HG03280 (cell line): ENCODE data around the gene C3orf49.

ENCODE experiments used
- ATAC-seq: cut with Tn5 transposase; IDR thresholded peaks from one replicate; pipeline ENCODE4 v1.9.1; 2021; ENCODE audit warnings: mild to moderate bottlenecking, moderate library complexity; ENCODE audit not compliant: unreplicated experiment

C3orf49 gene

DNA sequence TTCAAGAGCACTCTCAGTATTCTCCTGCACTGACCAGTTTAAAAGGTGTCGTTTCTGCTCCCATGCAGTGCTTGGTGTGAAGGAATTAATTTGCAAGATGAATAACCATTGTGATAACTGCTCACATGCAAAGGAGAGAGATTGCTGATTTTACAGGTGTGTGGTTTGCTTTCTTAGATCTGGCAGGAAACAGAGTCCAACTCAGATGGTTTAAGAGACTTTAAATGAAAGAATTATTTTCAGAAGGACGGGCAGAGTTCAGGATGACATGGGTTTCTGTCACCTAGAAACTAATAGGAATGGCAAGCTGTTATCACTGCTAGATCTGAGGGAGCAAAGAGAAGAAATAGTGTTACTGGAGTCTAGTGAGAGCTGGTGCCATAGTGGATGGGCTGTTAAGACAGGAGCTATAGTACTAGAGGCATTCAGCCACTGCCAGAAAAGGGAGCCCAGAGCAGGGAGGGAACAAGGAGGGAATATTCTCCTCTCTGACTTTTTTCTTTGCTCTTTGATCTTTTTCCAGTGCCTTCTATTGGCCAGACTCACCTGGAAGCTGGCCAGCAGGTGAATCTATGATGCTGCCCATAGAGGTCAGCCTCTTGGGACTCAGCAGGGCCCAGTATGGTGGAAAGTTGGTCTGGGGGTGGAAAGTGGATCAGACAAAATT lies 59.4 kb downstream of the C3orf49 start:
- ATAC-seq = no peak

DNA sequence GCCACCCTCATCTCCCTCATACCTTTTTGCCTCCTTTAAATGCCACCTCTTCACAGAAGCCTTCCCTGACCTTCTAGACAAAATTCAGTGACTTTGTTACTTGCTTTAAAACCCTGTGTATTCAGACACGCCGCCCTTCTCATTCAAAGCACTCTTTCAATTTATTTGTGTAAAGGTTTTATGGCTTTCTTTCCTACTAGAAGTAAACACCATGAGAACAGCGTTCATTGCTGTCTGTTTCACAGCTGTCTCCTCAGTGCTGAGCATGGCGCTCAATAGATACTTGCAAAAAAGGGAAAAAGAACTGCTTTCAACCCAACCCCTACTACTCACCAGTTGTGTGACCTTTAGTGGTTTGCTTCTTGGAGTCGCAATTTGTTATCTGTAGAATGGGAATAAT lies 61.6 kb downstream of the C3orf49 start:
- no peak for ATAC-seq

DNA sequence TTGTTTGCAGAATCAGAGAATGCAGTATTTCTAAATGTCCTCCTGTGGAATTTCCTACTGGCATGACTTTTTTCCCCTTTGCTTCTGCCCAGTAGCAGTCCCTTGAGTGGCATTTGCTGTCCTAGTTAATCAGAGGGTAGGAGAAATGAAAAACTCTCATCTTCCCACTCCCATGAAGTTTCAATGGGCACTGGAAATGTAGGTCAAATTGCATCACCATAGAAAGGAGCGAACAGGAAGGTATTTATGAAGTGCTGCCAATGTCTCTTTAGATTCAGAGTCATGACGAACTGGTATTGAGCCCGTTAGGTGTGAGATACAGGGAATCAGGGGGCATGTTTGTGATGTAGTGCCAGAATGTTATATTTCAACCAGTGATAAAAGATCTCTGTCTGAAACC lies 67.8 kb downstream of the C3orf49 start:
- no peak for ATAC-seq

DNA sequence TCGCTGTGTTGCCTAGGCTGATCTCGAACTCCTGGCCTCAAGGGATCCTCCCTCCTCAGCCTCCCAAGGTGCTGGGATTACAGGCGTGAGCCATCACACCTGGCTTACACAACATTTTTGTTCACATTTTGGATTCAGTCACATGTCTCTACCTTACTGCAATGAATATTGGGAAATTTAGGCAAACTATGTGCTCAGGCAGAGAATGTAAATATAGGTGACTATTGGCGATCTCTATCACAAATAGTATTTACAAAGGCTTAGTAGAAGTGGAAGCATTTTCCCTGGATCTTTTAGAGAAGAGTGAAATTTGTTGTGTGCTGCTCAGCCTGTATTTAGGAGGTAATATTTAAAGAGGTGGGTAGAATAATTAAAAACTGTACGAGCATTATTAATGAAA lies 72.4 kb downstream of the C3orf49 start:
- no peak for ATAC-seq

DNA sequence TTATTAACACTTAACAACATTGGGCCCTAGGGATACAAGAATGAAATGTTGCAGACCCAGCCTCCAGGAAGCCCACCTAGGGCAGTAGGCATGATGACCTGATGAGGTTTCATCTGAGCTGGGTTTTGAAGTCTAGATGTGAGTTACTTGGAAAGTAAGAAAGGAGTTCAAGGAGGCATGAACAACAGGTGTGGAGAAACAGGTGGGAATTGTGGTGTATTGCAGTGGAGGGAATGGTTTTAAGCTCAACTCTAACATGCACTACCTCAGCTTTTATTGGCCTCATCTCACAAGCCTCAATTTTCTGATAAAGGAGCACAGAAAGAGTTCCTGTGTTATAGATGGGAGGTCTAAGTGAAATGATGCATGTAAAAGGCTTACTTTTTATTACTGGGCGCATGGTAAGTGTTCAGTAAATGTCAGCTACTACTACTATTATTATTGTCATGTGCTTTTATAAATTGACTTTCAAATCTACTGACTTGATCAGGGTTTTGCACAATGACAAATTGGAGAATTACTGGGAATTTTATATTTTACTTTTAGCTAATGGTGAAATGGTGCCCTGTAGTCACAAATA lies 73.8 kb downstream of the C3orf49 start:
- ATAC-seq = no peak

DNA sequence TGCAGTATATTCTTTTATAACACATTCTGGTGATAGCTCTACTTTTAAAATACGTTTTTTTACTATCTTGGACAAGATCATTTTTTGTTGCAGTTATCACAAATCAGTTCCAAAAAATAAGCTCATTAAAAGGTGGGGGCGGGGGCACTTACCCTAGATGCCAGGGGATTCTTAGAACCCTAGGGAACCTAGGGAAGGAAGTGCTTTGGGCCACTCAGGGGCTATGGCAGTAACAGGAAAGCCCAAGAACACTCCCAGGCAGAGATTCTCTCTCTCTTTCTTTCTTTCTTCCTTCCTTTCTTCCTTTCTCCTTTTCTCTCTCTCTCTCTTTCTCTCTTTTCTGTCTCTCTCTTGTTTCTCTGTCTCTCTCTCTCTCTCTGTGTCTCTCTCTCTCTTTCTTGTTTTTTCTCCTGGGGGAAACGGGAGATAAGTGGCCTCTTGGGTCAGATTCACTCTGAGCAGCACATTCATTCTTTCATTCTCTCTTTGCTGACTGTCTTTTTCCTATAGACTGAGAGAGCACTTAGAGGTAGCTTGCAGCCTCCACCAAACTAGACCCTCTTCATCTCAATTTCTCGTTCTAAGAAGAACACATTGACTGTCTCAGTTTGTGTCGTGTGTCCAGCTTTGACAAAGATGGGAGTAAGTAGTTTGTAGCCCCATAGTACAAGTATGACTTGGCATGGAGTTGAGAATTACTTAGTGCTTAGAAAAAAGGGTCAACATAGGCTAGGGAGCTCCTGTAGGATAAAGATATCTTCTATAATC lies 76.5 kb downstream of the C3orf49 start:
- ATAC-seq = no peak

DNA sequence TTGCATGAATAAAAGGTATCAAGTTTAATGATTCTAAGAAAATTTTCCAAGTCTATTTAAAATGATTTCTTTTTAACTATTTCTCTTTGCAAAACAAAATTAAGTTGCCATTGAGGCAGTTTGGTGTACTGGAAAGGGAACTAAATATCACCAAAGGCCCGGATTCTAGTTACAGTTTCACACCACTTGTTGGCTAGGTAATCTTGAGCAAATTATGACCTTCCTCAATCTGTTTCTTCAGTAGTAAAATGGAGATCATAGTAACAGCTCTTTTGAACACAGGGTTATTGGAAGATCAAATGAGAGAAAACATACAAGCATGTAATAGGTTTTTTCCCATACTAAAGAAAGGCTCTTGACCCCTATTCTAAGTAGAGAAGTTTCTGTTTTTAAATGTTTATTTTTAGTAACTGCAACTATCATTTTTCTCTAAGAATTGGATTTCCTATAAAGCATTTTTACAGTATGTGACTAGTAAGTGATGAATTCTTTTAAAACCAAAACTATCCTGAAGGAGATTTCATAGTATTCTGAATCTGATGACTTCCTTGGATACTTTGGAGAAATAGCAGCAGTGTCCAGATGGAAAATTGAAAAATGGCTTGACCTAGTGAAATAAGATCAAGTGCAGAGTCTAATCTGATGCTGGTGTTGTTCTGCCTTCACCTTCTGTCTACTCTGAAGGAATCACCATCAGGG lies 77.4 kb downstream of the C3orf49 start:
- peak; percentile 76 for ATAC-seq
